NB4 (cell line): ENCODE results near the gene CACNA1D.

Source experiments
- MYC ChIP-seq: IDR thresholded peaks from 2 replicates; pipeline ENCODE4 v1.6.1; 2011; ENCODE audit warnings: low read depth, low read length
- POLR2A ChIP-seq: IDR thresholded peaks from 2 replicates; pipeline ENCODE4 v1.6.1; 2011; ENCODE audit warnings: mild to moderate bottlenecking; ENCODE audit not compliant: insufficient read length; ENCODE audit errors: extremely low read depth
- TF ChIP-seq, protein P1 (sequence below): IDR thresholded peaks from 2 replicates; pipeline ENCODE4 v1.6.1; 2011; ENCODE audit warnings: low read depth, low read length
- TF ChIP-seq, protein P2 (sequence below): IDR thresholded peaks from one replicate; pipeline ENCODE4 v1.5.1; 2012; ENCODE audit warnings: low read depth, low read length

DNA sequence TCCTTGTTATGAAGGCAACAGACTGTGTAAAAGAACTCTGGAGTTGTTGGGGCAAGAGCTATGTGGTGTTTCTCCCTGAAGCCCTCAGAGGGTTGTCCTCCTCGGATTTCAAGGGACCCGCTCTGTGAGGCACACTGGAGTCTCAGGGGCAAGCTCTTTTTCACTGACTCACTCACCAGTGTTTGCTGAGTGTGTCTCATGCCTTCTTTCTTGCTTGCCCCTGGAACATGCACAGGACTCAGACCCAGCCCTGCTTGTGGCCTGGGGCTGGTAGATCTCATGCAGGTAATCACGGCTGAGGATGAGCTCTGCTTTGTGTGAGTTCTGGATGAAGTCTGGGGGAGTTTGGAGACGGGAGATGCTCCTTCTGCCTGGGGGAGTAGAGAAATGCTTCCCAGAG lies 93.7 kb downstream of the CACNA1D start:
- TF ChIP-seq, protein P1, sequence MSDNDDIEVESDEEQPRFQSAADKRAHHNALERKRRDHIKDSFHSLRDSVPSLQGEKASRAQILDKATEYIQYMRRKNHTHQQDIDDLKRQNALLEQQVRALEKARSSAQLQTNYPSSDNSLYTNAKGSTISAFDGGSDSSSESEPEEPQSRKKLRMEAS: no peak
- TF ChIP-seq, protein P2, sequence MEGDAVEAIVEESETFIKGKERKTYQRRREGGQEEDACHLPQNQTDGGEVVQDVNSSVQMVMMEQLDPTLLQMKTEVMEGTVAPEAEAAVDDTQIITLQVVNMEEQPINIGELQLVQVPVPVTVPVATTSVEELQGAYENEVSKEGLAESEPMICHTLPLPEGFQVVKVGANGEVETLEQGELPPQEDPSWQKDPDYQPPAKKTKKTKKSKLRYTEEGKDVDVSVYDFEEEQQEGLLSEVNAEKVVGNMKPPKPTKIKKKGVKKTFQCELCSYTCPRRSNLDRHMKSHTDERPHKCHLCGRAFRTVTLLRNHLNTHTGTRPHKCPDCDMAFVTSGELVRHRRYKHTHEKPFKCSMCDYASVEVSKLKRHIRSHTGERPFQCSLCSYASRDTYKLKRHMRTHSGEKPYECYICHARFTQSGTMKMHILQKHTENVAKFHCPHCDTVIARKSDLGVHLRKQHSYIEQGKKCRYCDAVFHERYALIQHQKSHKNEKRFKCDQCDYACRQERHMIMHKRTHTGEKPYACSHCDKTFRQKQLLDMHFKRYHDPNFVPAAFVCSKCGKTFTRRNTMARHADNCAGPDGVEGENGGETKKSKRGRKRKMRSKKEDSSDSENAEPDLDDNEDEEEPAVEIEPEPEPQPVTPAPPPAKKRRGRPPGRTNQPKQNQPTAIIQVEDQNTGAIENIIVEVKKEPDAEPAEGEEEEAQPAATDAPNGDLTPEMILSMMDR: no peak
- TF ChIP-seq POLR2A (no peak), MYC (no peak)
